NCI-H1105 treated with DMSO at 0.1 percent for 48 hours (cell line): ENCODE measurements around the gene TXNDC17.
"Not testable (repeated sequence)": the region's sequence is repeated elsewhere in the genome, so short reads cannot be mapped to it uniquely, and the experiment has no call there.

Experiments used
- DNase-seq: peaks from one replicate; lab custom pipeline; 2025; lab: John Stamatoyannopoulos, UW

Gene TXNDC17

DNA sequence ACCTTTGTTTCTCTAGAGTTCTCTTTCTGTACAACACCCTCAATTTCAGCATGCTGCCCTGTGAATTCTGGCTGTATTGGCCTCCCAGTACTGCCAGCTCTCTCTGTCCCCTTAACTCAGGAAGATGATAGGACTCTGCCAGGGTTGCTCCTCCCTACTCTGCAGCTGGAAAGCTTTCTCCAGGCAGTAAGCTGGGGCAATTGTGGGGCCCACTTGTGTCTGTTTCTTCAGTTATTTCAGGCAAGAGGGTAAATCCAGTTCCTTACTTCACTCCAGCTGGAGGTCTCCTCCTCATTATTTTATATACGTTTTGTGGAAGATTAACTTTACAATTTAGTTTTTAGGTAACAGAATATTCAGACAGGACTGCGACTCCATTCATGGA, 20.6 kb downstream of the TXNDC17 start:
- DNase-seq: no peak

GRCh38 chr17:6663200-6663599, 22.3 kb downstream of the TXNDC17 start:
- DNase-seq: not testable (repeated sequence)

DNA sequence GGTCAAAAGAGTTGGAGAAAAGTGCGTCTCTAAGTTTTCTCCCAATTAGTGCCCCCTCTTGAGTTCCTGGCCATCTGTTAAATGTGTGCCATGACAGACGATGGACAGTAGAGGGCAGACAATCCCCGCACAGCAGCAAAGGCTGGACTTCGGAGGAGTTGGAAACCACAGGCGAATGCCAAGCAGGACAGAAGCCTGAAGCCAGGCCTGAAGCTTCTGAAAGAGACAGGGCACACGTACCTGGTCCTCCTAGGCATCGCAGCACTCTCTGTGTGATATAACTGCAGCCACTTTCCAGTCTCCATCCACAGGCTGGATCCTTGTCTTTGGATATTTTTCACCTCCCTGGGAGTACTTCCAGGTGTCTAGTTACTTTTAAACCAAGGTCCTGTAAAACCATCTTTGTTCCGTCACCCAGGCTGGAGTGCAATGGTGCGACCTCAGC, 25.2 kb downstream of the TXNDC17 start:
- DNase-seq: peak; percentile 70

DNA sequence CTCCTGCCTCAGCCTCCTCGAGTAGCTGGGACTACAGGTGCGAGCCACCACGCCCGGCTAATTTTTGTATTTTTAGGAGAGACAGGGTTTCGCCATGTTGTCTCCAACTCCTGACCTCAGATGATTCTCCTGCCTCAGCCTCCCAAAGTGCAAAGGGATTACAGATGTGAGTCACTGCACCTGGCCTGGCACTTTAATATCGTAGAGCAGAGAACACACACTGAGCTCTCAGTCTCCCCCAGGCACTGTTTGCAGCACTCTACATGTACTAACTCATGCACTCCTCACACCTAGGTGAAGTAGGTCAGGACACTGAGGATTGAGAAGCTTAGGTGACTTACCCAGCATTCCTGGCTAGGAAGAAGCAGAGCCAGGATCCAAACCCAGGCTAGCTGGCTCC, 25.7 kb downstream of the TXNDC17 start:
- DNase-seq: no peak

DNA sequence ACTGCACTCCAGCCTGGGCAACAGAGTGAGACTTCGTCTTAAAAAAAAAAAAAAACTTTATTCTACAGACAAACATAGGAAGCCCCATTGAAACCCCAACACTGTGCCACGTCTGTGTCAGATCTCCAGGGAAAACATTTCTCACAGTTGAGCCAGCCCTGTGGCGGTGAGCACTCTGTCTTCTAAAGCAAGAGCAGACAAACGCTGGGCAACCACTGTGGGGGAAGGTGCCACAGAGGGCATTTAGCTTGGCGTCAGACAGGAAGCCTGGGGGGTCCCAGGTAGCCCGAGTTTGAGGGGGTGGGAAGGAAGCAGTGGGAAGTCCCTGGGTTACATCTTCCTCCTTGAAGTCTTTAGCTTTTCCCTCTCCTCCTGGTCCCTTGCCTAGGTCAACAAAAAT, 26.7 kb downstream of the TXNDC17 start:
- DNase-seq: no peak

GRCh38 chr17:6668219-6668618, 27.4 kb downstream of the TXNDC17 start:
- no peak for DNase-seq

- DNase-seq: no peak
These were observed 28.0 kb downstream of the TXNDC17 start for GRCh38 chr17:6668727-6669425.

DNA sequence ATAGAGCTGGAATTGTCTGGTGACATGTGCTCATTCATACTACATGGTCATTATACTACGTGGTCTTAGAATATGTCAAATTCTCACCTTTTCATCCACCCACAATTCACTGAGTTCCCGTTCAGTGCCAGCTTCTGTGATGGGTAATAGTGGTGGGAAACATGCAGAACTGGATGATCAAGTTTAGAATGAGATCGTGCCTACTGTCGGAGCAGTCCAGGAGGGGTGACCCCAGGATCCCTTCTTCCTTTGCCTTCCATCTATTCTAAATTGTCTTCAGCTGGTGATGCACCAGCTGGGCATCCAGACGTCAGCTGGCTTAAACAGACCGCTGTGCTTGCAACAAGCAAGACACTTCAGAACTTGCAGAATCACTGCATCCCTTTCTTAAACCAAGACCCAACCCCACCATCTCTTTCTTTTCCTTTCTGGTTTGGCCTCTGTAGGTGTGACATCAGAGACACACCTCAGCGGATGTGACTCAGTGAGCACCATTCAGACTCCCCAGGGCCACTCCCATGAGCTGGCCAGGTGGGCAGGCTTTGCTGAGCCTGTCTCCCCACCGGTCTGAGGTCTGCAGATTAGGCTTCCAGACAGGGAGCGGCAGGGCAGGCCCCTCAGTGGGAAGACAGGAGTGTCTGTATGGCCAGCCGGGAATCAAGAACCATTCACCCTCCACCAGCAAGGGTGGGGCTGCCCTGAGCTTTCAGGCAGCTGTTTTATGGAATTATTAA, 28.8 kb downstream of the TXNDC17 start:
- no peak for DNase-seq

- no peak for DNase-seq
These were observed 29.7 kb downstream of the TXNDC17 start for GRCh38 chr17:6670571-6670970.

DNA sequence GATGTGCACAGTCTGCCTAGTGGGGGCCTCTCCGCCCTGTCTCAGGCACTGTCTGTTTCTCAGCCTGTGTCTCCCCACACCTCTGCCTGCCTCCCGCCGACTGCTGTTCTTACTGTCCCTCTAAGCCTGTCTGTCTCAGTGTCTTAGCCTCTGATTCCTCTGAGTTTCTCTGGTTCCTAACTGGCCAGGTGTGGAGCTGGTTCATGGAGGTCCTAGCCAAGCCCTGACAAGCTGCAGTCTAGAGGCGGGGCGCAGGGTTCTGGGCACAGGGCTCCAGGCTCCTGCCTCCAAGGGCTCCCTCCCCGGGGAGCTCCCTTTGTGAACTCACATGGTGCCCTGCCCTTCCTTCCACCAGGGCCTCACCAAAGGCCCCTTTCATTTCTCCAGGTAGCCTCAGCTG, 30.1 kb downstream of the TXNDC17 start:
- DNase-seq: no peak

- no peak for DNase-seq
These were observed 30.6 kb downstream of the TXNDC17 start for GRCh38 chr17:6671431-6671830.

GRCh38 chr17:6674586-6674985, 33.7 kb downstream of the TXNDC17 start:
- no peak for DNase-seq

DNA sequence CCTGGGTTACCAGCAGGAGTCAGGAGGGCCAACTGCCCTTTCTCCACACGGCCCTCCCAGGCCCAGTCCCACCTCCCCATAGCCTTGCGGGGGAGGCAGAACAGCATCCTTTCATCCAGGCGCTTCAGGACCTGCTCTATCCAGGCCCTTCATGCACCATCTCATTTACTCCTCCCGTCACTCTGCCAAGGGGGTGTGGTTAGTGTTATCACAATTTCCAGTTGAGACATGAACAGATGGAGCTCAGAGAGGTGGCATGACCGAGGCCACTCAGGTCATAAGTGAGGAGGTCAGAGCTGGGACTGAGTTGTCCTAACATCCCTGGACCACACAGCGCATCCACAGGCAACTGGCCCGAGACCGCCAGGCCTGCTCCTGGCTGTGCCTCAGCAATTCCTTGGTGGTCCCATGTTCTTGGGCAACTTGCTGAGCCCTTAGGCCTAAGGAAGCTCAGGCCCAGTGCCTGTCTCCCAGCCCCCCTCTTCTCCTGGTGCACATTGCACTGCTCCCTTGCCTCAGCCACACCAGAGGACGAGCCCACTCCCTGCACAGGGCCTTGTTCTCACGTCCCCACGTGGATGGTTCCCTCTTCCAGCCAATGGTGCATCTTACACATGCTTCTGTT, 34.5 kb downstream of the TXNDC17 start:
- no peak for DNase-seq

- DNase-seq: no peak
These were observed 35.9 kb downstream of the TXNDC17 start for GRCh38 chr17:6676802-6677157.

DNA sequence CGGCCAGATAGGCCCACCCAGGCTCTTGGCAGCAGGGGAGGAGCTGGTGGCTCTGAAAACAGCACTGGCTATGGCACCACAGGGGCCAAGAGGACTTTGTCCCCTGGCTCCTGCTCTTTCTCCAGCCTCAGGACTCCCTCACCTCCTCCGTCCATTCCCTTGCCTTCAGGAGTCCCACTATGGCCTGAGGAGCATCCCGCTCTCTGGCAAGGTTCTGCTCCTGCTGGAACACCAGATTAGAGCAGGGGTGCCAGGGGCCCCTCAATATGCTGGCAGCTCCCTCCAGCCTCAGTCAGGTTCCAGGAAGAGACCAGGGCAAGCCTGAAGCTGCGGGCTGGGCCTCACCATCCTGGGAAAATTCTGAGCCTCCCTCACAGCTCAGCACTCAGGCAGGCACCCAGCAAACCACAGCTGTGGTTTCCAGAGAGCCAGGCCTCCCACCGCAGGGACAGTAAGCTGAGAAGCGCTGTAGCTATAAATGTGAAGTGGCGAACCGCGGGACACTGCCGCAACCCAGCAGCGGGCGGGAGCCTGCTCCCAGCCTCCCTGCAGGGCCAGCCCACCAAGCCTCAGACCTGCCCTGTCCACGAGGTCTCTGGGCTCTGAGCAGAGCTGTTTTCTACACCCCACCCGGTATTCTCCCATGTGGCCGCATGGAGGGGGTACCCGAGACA, 36.4 kb downstream of the TXNDC17 start:
- no peak for DNase-seq

DNA sequence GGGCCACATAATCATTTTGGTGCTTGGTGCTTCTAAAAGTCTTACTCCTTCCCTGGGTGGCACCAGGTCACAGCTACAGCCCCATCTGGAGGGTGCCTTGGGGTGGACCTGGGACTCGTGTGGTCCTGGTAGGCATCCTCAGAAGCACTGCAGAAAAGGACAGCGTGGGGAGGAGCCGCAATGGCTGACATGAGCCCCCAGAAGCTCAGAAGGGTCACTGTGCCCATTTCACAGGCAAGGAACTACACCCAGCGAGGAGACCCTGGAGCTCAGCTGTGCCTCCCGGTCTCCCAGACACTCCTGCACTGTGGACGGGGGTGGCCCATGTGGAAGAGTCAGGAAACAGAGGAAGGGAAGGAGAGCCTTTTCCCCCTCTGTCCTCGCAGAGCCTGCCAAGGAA, 37.1 kb downstream of the TXNDC17 start:
- DNase-seq: no peak

GRCh38 chr17:6679241-6679640, 38.4 kb downstream of the TXNDC17 start:
- DNase-seq: no peak

GRCh38 chr17:6681176-6681575, 40.3 kb downstream of the TXNDC17 start:
- no peak for DNase-seq

GRCh38 chr17:6681671-6682070, 40.8 kb downstream of the TXNDC17 start:
- DNase-seq: no peak

GRCh38 chr17:6682339-6682738, 41.5 kb downstream of the TXNDC17 start:
- no peak for DNase-seq

- DNase-seq: no peak
These were observed 42.3 kb downstream of the TXNDC17 start for GRCh38 chr17:6683081-6683684.

DNA sequence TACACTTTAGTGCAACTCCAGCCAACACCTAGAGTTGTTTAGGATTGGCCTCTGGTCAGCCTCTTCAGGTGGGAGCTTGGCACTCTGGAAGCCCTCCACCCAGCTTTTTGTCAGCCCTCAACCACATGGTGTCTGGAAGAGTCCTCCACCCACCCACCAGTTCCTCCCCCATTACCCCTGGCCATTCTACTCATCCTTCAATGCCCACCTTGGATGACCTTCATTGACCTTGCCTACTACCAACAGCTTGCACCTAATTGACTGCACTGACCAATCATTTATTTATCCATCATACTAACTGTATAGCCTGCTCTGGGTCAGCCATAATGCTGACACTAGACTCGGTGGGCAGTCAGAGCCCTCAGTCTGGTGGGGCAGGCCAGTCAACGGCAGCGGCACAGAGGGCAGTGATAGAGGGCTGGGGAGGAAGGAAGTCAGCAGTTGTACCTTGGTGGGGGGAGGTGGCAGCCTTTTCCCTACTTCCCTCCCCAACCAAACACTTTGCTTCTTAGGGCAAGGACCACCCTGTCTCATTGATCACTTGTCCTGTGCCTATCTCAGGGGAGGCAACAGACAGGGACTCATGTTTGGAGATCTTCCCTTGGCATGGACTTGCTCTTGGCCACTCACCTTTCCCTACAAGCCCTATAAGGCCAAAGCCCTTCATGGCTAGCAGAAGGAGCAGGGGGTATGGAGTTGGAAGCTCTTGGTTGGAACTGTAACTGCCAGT, 43.0 kb downstream of the TXNDC17 start:
- DNase-seq: no peak
